A673 (cell line): ENCODE measurements around the gene SCYL1. TPM values are rescaled to one million over a fixed set of nuclear protein-coding genes. Genes with fewer than 3 reads are reported as not detected.
A peak's percentile ranks its signal among the peaks of the same experiment; 100 is the strongest.

ENCODE experiments used
- BruUV-seq: library from RNA; stranded (reverse); fragments of 400-500 nt; replicated peaks from 2 replicates; lab custom pipeline; 2021; lab: Mats Ljungman, UMichigan
- CTCF ChIA-PET: fragments of 300-600 bp; sonication (Branson Sonifier 250); formaldehyde crosslinking; loops from one replicate; lab custom pipeline; 2022; ENCODE audit warnings: antibody characterized with exemption; lab: Charles Lee
- POLR2A ChIA-PET: fragments of 300-600 bp; sonication (Branson Sonifier 250); formaldehyde crosslinking; loops from one replicate; lab custom pipeline; 2022; ENCODE audit warnings: antibody characterized with exemption; ENCODE audit not compliant: low non-redundant PET; lab: Charles Lee
- DNase-seq: peaks from one replicate; pipeline ENCODE4 v3.0.0-alpha.2; 2015; ENCODE audit warnings: low spot score
- H3K27ac ChIP-seq: fragments of 200-600 bp; sonication (generic); 2 replicates; pipeline ENCODE4 v1.5.1; 2016; ENCODE audit warnings: mixed run types, low read depth, mild to moderate bottlenecking, mixed read lengths, antibody characterized with exemption, low read length; ENCODE audit not compliant: poor library complexity, severe bottlenecking
- H3K27me3 ChIP-seq: fragments of 200-600 bp; sonication (generic); replicated peaks from 2 replicates; pipeline ENCODE4 v1.6.1; 2017; ENCODE audit warnings: mixed run types, low read depth, mild to moderate bottlenecking, mixed read lengths, antibody characterized with exemption, low read length; ENCODE audit not compliant: insufficient read depth, poor library complexity
- H3K36me3 ChIP-seq: fragments of 200-600 bp; sonication (generic); 2 replicates; pipeline ENCODE4 v1.6.1; 2016; ENCODE audit warnings: mixed run types, mild to moderate bottlenecking, mixed read lengths, antibody characterized with exemption, low read length; ENCODE audit not compliant: insufficient read depth, poor library complexity, severe bottlenecking
- H3K4me1 ChIP-seq: fragments of 200-600 bp; sonication (generic); 2 replicates; pipeline ENCODE4 v1.6.1; 2017; ENCODE audit warnings: mixed run types, mild to moderate bottlenecking, mixed read lengths, antibody characterized with exemption, low read length; ENCODE audit not compliant: insufficient read depth, poor library complexity, severe bottlenecking
- H3K4me3 ChIP-seq: fragments of 200-600 bp; sonication (generic); 2 replicates; pipeline ENCODE4 v1.5.1; 2016; ENCODE audit warnings: low read depth, mixed run types, mild to moderate bottlenecking, mixed read lengths, low read length; ENCODE audit not compliant: poor library complexity, severe bottlenecking
- H3K9me3 ChIP-seq: fragments of 200-600 bp; sonication (generic); 2 replicates; pipeline ENCODE4 v1.6.1; 2016; ENCODE audit warnings: mixed run types, low read depth, mild to moderate bottlenecking, mixed read lengths, antibody characterized with exemption, low read length; ENCODE audit not compliant: poor library complexity, severe bottlenecking
- EZH2 ChIP-seq: fragments of 200-600 bp; sonication (generic); IDR thresholded peaks from 2 replicates; pipeline ENCODE4 v1.6.1; 2017; ENCODE audit warnings: borderline replicate concordance, low read depth, mild to moderate bottlenecking, mixed read lengths, antibody characterized with exemption, low read length; ENCODE audit not compliant: poor library complexity, severe bottlenecking
- intact Hi-C: fragments of 100-400 bp; cut with micrococcal nuclease; formaldehyde crosslinking; loops from one replicate; pipeline ENCODE4 v1.10.0; 2022; ENCODE audit not compliant: unreplicated experiment
- total RNA-seq: library from RNA; stranded (reverse); gene quantifications from 2 replicates; pipeline ENCODE4 v1.2.3, GENCODE V29; 2021
- TF ChIP-seq, protein P1 (sequence below): fragments of 300-800, 200-600 bp; sonication (generic); conservative IDR thresholded peaks from 2 replicates; pipeline ENCODE4 v1.5.1; 2017; ENCODE audit warnings: low read depth, mild to moderate bottlenecking, antibody characterized with exemption, low read length, moderate library complexity, mixed read lengths

Gene SCYL1
- total RNA-seq, 1 experiment from 2014 or later = 90.6 TPM

- POLR2A ChIA-PET = interaction anchor here (0.6 kb wide), 1 partner anchor 147 kb away, joined by 16 read pairs; no protein-coding TSS in a partner anchor
- no peak overlapping the region for H3K27ac ChIP-seq
- CTCF ChIA-PET = no interaction called here
- H3K4me3 ChIP-seq = no peak overlapping the region
- TSS peak; percentile 60 for BruUV-seq
- H3K27me3 ChIP-seq = no peaks in the 10 kb centered on the region
- intact Hi-C loops = no loop called here
- H3K9me3 ChIP-seq = no peaks in the 10 kb centered on the region
- TF ChIP-seq, protein P1, sequence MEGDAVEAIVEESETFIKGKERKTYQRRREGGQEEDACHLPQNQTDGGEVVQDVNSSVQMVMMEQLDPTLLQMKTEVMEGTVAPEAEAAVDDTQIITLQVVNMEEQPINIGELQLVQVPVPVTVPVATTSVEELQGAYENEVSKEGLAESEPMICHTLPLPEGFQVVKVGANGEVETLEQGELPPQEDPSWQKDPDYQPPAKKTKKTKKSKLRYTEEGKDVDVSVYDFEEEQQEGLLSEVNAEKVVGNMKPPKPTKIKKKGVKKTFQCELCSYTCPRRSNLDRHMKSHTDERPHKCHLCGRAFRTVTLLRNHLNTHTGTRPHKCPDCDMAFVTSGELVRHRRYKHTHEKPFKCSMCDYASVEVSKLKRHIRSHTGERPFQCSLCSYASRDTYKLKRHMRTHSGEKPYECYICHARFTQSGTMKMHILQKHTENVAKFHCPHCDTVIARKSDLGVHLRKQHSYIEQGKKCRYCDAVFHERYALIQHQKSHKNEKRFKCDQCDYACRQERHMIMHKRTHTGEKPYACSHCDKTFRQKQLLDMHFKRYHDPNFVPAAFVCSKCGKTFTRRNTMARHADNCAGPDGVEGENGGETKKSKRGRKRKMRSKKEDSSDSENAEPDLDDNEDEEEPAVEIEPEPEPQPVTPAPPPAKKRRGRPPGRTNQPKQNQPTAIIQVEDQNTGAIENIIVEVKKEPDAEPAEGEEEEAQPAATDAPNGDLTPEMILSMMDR = no peak
- TF ChIP-seq EZH2 = no peak
- H3K36me3 ChIP-seq = peaks cover 29% of the 10 kb centered on the region
- DNase-seq = no peak
- peaks cover 10% of the 10 kb centered on the region for H3K4me1 ChIP-seq
These were observed 12.8 kb downstream of the SCYL1 start for GRCh38 chr11:65537620-65538231.

- Histone ChIP-seq H3K4me1 (peaks cover 10% of the 10 kb centered on the region), H3K36me3 (peaks cover 24% of the 10 kb centered on the region), H3K9me3 (no peaks in the 10 kb centered on the region), H3K4me3 (no peak overlapping the region), H3K27ac (no peak overlapping the region), H3K27me3 (no peaks in the 10 kb centered on the region)
- ChIA-PET CTCF (no interaction called here), POLR2A (interaction anchor here (0.5 to 0.6 kb wide), 2 partner anchors 11 to 148 kb away, joined by 4 to 16 read pairs; no protein-coding TSS in a partner anchor)
- no peak for TF ChIP-seq EZH2
- TF ChIP-seq, protein P1 = no peak
- DNase-seq = no peak
- BruUV-seq = no TSS peak
- intact Hi-C loops = no loop called here
These were observed 13.5 kb downstream of the SCYL1 start for GRCh38 chr11:65538232-65538914.

- intact Hi-C loops = no loop called here
- Histone ChIP-seq H3K27me3 (no peaks in the 10 kb centered on the region), H3K36me3 (peaks cover 24% of the 10 kb centered on the region), H3K9me3 (no peaks in the 10 kb centered on the region), H3K27ac (no peak overlapping the region), H3K4me3 (no peak overlapping the region), H3K4me1 (peaks cover 10% of the 10 kb centered on the region)
- ChIA-PET CTCF (interaction anchor here (1.5 to 1.9 kb wide), 2 partner anchors 14 to 33 kb away, joined by 4 to 13 read pairs; partner anchors contain the start of genes FAM89B and SCYL1), POLR2A (interaction anchor here (0.5 kb wide), 1 partner anchor 10 kb away, joined by 4 read pairs; no protein-coding TSS in a partner anchor)
- DNase-seq = no peak
- TF ChIP-seq EZH2 = no peak
- TF ChIP-seq, protein P1 = no peak
- no TSS peak for BruUV-seq
These were observed 14.2 kb downstream of the SCYL1 start for GRCh38 chr11:65538915-65539743.
